Inflammatory macrophage treated with lipopolysaccharide for 4 hours (primary cell): ENCODE data around the gene ZNF319.

Source experiments
- DNase-seq: peaks from one replicate; pipeline ENCODE4 v3.0.0-alpha.2; 2020

Gene ZNF319

DNA sequence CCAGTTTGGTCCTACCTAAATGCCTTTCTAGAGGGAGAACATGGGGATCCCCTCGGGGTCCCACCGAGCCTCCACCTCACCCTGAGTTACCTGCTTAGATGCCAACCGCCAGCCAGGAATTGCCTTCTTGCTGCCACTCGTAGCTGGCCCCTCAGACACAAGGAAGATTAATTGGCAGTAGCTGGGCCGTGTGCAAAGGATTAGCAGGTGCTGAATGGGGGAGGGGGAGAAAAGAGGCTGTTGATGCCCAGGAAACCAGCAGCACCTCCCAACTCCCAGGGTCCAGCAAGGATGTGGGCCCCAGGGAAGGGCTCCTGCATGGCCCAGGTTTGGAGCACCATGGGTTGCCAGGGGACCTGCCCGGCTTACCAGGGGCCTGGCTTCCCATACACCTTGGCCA, 29.5 kb downstream of the ZNF319 start, which contains the start of gene CNGB1:
Gene CNGB1 (minus strand): TSS at position 159 of the 400 bp plus-strand sequence. CDS start 3,842 bp downstream, outside the sequence.
- no peak for DNase-seq

DNA sequence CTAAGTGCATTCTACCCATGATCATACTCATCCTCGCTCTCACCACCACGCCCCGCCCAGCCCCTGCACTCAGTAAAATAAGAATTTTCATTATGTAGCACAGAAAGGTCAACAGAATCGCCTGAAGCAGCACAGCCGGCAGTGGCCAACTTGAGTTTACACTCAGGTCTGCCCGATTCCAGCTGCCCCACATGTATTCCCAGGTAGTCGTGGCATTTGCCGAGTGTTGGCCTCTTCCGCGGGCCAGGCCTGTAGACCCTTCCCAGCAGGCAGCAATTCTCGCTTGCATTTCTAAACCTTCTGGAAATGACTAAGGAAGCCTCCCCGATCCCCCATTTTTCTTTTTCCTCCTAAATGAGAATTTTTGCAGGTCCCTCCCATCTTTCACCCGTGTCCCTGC, 30.2 kb downstream of the ZNF319 start:
- no peak for DNase-seq

DNA sequence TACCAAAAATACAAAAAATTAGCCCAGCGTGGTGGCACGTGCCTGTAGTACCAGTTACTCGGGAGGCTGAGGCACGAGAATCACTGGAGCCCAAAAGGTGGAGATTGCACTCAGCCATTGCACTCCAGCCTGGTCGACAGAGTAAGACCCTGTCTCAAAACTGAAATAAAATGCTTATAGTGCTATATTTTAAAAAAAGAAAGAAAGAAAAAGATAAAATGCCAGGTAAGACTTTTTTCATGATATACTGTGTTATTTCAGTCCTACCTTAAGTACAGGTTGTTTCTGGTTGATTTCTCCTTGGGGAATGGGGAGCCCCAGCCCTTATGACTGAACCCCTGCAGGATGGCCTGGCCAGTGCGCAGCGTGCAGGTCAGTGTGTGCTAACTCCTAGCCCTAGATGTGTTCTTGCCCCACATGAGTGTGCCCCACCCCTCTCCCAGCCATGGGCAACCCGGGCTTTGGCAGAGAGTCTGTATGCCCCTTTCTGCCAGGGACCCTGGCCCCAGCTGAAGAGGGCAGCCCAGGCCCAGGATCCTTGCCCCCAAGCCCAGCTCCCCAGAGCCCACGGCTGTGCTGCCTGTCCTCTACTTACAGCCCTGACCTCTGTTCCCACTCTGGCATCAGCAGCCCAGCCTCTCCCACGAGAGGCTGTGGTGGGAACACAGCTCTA, 30.9 kb downstream of the ZNF319 start:
- DNase-seq: no peak

DNA sequence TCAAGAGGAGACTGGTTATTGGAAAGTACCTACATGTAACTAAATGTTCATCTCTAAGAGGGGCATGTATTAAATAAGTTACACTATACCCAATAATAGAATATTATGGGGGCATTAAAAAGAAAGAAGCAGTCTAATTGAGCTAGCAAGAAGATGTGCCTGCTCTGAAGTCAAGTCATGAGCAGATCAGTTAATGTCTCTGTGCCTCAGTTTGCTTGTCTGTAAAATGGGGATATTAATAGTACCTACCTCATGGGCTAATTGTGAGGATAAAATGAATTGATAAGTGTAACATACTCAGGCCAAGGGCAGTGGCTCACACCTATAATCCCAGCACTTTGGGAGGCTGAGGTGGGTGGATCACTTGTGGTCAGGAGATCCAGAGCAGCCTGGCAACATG, 32.6 kb downstream of the ZNF319 start:
- no peak for DNase-seq

DNA sequence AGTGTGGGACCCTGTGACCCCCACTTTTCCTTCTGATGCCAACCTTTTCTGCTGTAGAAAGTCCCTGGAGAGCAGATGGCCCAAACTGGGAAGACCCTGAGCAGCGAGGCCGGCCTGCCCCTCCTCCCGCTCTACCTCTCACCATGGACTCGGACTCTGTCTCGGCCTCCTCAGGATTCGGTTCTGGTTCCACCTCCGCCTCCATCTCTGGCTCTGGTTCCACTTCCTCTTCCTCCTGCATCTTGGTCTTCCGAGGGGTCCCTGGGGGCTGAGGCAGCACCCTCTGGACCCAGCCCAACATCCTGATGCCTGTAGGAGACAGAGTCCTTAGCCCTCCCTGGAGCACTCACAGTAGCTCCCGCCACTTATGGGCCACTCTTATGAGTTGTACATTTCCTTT, 33.5 kb downstream of the ZNF319 start:
- DNase-seq: no peak

DNA sequence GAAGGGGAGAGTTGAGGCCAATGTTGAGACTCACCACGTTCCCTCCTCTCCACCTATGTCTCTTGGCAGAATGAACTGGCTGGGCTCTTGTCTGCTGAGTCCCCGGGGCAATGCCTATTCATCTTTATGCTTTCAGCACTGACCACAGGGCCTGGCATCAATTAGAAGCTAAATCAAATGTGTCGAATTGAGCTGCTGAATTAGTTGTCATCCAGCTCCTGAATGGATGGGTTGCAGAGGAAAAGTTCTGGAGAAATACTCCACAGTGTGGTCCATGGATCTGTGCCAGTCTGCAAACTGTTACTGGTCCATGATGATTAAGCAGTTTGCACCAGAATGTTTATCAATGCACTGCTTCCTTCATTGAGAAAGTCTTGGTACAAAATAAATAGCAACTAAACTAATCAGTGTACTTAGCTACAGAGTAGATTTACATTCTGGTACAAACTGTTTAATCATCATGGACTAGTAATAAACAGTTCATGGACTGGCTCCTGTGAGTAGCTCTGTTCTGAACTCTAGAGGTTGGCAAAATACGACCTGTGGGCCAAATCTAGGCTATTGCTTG, 34.2 kb downstream of the ZNF319 start:
- DNase-seq: no peak

DNA sequence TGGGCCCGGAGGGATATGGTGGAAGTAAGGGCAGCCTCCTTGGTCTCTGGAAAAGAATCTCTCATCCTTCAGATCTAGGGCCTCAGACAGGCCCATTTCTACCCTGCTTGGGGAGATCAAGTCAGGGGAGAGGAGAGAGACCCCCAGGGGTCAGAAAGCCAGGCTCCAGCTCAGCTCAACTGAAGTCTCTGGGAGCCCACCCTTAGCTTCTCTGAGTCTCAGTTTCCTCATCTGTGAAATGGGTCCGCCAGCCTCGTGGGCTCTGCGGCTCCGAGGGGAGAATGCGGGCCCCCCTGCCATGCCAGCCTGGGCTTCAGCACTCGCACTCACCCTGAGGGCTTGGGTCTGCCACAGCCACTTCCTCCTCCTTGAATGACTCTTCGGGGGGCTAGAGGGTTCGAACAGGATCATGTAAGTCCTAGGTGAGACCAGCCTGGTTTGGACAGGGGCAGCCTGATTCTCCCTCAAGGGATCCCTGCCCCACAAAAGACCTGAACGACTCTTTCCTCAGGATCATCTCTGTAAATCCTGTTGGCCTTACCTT, 36.2 kb downstream of the ZNF319 start:
- DNase-seq: no peak

DNA sequence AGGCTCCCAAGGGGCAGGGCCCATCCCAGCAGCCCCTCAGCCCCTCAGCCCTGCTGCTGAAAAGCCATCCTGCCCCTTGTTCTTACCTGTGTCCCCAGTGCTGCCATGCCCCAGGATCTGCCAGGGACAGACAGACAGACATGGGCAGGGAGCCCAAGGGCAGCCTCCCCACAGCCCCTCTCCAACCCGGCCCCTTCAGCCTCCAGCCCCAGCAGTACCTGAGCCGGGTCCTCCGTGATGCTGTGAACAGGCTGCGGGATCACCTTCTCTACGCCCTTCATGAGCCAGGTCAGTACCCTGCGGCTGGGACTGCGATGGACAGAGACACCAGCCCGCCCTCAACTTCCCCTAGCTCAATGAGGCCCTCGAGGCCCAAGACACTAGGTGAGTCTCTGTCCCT, 37.7 kb downstream of the ZNF319 start:
- DNase-seq: no peak

DNA sequence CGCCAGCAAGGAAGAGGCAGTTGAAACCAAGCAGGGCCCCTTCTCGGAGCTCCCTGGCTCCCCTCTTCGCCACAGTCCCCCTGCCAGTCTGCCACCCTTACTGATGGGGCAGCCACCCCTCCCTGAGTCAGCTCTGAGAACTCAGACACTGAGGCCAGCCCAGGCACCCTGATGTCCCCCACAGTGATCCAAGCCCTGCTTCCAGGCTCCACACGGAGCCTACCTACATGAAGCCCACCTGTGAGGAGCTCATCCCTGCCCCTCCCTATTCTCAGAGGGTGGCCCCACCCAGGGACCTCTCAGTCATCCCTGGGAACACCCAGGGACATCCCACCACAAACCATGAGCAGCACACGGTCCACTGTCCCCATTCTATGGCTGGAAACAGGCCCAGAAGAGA, 38.4 kb downstream of the ZNF319 start:
- DNase-seq: no peak

DNA sequence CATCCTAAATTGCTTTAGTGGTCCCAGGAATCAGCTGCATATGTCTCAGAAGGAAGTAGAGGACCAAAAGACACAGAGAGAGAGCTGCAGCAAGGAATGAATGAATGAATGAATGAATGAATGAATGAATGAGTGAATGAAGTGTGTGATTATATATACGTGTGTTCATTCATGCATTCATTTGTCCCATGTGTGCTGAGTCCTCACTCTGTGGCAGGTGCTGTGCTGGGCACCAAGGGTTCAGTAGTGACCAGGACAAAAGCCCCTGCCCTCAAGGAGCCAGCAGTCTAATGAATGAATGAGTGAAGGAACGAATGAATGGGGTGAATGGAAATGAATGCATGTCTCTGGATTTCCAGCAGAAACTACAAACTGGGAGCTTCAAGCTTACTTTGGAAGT, 38.9 kb downstream of the ZNF319 start:
- no peak for DNase-seq

DNA sequence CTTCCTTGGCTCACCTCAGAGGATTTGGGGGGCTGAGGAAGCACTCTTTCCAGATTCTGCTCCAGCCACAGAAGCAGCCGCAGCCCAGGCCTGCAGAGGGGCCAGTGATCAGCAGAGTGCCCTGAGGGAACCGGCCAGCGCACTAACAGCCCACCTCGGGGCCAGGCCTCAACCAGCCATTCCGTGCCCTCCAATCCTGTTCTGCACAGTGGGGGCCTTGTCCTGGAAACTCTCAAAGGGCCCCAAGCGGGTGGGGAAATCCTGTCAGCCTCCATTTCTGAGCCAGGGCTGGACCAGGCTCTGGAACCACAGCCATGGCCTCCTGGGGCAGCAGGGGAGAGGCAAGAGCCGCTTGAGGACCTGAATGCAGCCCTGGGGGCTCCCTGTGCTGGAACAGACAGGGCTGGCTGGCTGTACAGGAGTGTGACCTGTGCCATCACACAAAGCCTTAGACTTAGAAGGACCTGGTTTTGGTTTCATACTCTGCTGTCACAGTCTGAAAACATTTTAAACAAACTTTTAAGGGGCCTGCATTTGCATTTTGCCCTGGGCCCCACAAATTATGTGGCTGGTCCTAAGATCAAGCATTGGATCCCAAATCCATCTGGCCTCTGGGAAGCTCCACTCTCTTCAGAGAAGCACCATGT, 39.5 kb downstream of the ZNF319 start:
- DNase-seq: no peak

DNA sequence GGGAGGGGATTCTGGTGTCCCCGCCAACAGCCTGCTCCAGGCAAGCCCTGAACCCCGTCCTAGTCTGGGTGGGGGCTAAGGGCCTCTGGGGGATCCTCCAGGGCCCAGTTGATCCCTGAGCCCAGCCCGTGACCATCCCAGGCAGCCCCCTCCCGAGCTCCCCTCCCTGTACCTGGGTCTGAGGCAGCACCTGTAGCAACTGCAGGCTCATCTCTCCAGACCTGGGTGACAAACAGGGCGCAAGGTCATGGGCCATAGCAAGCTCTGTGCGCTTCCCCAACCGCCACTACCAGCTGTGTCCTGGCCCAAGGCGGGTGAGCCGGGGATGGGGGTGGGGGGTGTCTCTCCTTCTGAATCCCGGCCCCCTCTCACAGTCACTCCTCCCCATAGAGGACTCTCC, 40.2 kb downstream of the ZNF319 start:
- no peak for DNase-seq

DNA sequence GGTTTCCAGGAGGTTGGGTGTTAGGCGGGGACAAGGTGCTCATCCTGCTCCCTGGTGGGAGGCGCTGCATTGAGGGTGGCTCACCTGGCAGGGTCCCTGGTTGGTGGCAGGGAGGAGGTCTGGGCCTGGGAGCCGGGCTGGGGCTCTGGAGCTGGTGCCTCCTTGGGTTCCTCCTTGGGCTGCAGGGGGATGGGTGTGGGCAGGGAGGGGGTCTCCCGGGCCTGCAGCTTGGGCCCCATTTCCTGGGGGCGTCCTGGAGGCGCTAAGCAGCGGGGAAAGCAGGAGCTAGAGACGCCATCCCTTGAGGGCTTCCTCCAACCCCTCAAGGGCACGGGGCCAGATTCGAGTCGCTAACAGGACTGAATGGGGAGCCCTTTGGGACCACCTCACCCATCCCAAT, 40.7 kb downstream of the ZNF319 start:
- DNase-seq: no peak

DNA sequence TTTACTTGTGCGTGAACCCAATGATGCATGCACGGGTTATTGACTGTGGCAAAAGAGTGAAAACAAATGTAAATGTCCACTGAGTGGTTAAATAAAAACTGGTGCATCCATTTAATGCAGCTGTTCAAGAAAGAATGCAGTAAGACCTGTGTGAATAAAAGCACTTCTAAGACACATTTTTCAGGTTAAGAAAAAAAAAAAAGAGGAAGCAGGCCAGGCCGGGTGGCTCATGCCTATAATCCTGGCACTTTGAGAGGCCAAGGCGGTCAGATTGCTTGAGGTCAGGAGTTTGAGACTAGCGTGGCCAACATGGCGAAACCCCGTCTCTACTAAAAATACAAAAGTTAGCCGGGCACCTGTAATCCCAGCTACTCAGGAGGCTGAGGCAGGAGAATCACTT, 41.4 kb downstream of the ZNF319 start:
- no peak for DNase-seq

DNA sequence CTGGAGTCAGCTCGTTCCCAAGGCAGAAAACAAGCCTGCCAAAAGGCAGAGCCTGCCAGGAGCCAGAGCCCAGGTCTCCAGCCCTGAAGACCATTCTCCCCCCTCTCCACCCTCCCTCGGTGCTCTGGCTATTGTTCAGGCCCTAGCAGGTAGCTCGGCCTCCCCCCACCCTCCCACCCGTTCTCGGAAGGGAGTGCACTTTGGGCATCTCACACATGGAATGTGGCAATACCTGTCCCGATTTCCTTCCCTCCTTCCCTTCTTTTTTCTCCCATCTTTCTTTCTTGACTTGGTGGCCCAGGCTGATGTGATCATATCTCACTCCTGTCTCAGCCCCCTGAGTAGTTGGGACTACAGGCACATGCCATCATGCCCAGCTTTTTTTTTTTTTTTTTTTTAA, 41.9 kb downstream of the ZNF319 start:
- DNase-seq: no peak

DNA sequence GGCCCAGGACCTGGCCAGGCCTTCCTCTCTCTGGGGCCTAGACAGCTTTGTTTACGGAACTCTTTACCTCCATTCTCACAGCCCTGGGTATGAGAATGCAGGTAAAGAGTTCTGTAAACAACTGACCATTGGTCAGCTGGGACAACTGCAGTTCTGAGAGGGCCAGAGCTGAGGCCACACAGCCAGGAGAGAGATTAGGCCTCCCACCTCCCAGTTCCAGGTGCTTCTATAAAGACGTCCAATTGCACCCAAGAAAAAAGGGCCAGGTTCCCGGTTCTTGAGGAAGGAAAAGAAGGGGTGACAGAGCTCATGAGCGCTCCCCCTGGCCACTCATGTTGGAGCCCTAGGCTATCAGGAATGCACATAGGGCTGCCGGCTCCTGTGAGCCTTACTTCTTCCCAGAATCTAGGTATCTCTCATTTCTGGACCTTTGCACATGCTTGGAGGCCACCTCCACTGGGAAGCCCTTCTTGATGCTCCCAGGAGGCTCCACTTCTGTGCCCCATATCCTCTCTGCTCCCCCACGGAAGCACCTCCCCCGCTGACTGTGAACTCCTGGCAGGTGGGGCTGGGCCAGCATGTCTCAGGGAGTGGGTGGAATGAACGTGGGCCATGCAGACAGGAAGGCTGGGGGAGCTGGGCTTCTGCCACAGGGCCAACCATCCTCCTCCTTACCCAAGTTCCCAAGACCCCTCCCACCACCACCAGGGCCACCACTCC, 42.6 kb downstream of the ZNF319 start:
- no peak for DNase-seq

DNA sequence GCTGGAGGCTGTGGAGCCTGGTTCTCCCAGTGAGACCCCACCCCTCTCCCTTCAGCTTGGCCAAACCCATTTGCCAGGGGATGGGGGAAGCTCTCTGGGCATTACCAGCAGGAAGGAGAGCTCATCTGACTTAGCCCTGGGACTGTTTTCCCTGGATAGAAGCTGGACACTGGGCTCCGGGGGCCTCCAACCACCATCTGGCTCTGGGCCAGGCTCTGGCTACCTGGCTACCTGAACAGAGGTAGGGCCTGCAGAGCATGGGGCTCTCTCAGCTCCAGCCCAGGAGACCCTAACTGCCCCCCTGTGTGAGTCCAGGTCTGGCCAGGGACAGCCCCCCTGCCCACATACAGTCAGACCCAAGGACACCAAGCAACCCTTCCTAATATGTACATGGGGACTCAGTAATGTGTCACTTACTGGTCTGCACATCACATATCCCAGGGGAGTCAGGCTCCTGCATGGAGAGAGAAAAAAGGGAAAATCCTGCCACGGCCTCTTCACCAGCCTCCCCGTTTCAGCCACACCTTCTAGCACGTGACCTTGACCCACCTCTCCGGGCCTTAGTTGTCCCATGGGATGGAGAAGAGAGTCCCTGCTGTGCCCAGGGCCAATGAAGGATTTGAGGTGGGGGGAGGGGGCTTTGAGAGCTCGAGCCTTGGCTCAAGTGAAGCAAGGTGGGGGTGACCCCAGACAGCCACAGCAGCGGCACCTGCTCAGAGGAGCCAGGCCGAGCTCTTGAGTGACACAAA, 43.4 kb downstream of the ZNF319 start:
- DNase-seq: no peak

DNA sequence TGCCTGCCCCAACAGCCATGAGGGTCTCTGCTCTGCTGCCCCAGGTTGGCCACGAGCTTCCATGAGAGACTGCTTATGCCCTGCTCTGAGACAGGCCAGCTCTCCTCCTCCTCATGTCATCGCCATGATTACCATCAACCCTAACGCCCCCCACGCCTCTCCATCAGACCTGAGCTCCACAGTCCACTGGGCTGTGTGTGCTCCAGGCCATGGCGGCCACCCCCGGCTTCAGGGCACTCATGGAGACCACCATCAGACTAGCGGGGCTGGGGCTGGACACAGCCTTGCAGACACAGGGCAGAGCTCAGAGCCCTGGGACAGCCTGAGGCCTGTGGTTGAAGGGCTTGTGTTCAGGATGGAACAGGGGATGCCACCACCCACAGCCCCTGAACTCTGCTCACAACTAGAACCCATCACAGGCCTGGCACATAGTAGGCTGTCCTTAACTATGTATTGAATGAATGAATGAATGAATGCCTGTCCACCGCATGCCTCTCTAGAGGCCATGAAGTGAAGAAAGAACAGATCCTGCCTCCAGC, 44.1 kb downstream of the ZNF319 start:
- DNase-seq: no peak

DNA sequence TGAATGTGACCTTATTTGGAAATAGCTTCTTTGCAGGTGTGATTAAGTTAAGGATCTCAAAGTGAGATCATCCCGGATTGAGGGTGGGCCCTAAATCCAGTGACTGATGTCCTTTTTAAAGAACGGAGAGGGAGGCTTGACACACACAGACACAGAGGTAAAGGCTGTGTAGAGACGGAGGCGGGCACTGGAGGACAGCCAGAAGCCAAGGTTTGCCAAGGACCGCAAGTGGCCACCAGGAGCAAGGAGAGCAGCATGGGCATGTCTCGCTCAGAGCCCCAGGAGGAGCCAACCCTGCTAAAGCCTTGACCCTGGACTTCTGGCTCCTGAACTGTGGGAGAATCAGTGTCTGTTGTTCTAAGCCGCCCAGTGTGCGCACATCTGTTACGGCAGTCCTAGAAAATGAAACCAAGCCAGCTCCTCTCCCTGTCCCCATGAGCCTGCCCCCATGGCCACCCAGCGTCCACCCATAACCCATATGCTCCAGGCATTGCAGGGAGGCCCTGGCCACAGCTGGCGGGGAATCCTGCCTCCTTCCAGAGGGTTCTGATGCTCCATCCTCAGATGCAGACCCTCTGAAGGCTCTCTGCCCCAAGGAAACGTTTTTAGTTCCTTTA, 44.8 kb downstream of the ZNF319 start:
- DNase-seq: no peak

DNA sequence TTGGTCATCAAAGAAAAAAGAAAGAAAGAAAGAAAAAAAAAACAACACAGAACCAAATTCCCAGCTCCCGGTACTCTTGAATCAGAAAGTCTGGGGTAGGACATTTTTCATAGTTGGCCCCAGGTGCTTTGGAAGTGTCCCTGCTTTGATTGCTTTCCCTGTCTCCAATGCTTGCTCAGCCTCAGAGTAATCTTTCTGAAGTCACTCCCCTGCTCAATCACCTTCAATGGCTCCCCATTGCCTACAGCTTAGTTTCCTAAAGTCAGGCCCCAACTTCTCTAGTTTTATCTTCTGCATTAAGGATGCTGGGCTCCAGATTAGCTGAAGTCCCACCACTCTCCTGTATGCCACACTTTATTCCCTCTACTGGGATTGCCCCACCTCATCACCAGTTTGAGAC, 46.6 kb downstream of the ZNF319 start:
- no peak for DNase-seq

DNA sequence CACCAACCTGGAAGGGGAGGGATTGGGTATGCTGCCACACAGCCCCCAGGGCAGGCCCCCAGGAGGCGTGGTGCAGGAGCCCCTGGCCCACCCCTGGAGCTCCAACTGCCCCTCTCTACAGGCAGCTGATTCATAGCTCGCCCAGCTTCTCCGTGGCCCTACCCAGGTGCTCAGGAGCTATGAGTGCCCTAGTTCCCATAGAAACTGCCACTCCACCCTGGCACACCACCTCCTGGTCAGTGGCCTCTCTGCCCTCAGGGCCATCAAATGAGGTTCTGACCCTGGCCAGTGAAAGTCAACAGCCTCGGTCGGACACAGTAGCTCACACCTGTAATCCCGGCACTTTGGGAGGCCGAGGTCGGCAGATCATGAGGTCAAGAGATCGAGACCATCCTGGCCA, 47.6 kb downstream of the ZNF319 start:
- no peak for DNase-seq
